HG03439 (cell line): Measurements from ENCODE around the gene EYS.
"Not testable (repeated sequence)": the region's sequence is repeated elsewhere in the genome, so short reads cannot be mapped to it uniquely, and the experiment has no call there.

Source experiments
- ATAC-seq: cut with Tn5 transposase; IDR thresholded peaks from one replicate; pipeline ENCODE4 v1.9.1; 2021; ENCODE audit warnings: mild to moderate bottlenecking, moderate library complexity; ENCODE audit not compliant: unreplicated experiment

The EYS gene

GRCh38 chr6:63789699-63790098 lies 1917.3 kb downstream of the EYS start:
- no peak for ATAC-seq

GRCh38 chr6:63788569-63788968 lies 1918.5 kb downstream of the EYS start:
- ATAC-seq, result no peak

GRCh38 chr6:63787021-63787420 lies 1920.0 kb downstream of the EYS start:
- ATAC-seq, result no peak

GRCh38 chr6:63785006-63785405 lies 1922.0 kb downstream of the EYS start:
- ATAC-seq, result no peak

- no peak for ATAC-seq
Measured at GRCh38 chr6:63783096-63783495, 1923.9 kb downstream of the EYS start.

GRCh38 chr6:63774961-63775360 lies 1932.1 kb downstream of the EYS start:
- no peak for ATAC-seq

GRCh38 chr6:63773200-63773599 lies 1933.8 kb downstream of the EYS start:
- ATAC-seq, result no peak

GRCh38 chr6:63765828-63766227 lies 1941.2 kb downstream of the EYS start:
- ATAC-seq, result no peak

- ATAC-seq, result no peak
Measured at GRCh38 chr6:63764318-63764916, 1942.6 kb downstream of the EYS start.

GRCh38 chr6:63760199-63760598 lies 1946.8 kb downstream of the EYS start:
- ATAC-seq, result no peak

GRCh38 chr6:63759605-63760105 lies 1947.4 kb downstream of the EYS start:
- ATAC-seq, result no peak

GRCh38 chr6:63757826-63758225 lies 1949.2 kb downstream of the EYS start:
- ATAC-seq, result no peak

- not testable (repeated sequence) for ATAC-seq
Measured at GRCh38 chr6:63757275-63757674, 1949.8 kb downstream of the EYS start.

- ATAC-seq, result no peak
Measured at GRCh38 chr6:63750400-63750799, 1956.6 kb downstream of the EYS start.

GRCh38 chr6:63745784-63746183 lies 1961.2 kb downstream of the EYS start:
- no peak for ATAC-seq

- no peak for ATAC-seq
Measured at GRCh38 chr6:63744810-63745209, 1962.2 kb downstream of the EYS start.

- no peak for ATAC-seq
Measured at GRCh38 chr6:63743691-63744090, 1963.3 kb downstream of the EYS start.

GRCh38 chr6:63742060-63742459 lies 1965.0 kb downstream of the EYS start:
- no peak for ATAC-seq

GRCh38 chr6:63740709-63741108 lies 1966.3 kb downstream of the EYS start:
- no peak for ATAC-seq

- ATAC-seq, result no peak
Measured at GRCh38 chr6:63739094-63739687, 1967.8 kb downstream of the EYS start.

- not testable (repeated sequence) for ATAC-seq
Measured at GRCh38 chr6:63738190-63738589, 1968.8 kb downstream of the EYS start.

GRCh38 chr6:63734923-63735322 lies 1972.1 kb downstream of the EYS start:
- no peak for ATAC-seq

- no peak for ATAC-seq
Measured at GRCh38 chr6:63732336-63732735, 1974.7 kb downstream of the EYS start.
